IPS-18a (cell line): ENCODE data around the gene PXT1.
"Not testable (repeated sequence)": the region's sequence is repeated elsewhere in the genome, so short reads cannot be mapped to it uniquely, and the experiment has no call there.

Source experiments
- H3K27ac ChIP-seq: one replicate; pipeline ENCODE4 v1.5.1; 2013; ENCODE audit warnings: low read length
- H3K27me3 ChIP-seq: one replicate; pipeline ENCODE4 v1.6.1; 2013; ENCODE audit warnings: mild to moderate bottlenecking, low read length; ENCODE audit not compliant: control insufficient read depth, insufficient read depth
- H3K36me3 ChIP-seq: one replicate; pipeline ENCODE4 v1.6.1; 2013; ENCODE audit warnings: low read depth, low read length; ENCODE audit not compliant: control insufficient read depth
- H3K4me1 ChIP-seq: one replicate; pipeline ENCODE4 v1.6.1; 2013; ENCODE audit warnings: low read depth, low read length; ENCODE audit not compliant: control insufficient read depth
- H3K4me3 ChIP-seq: one replicate; pipeline ENCODE4 v1.5.1; 2013; ENCODE audit warnings: low read length
- H3K9ac ChIP-seq: one replicate; pipeline ENCODE4 v1.6.1; 2013; ENCODE audit warnings: mild to moderate bottlenecking, low read length, moderate library complexity
- H3K9me3 ChIP-seq: one replicate; pipeline ENCODE4 v1.6.1; 2013; ENCODE audit warnings: low read depth, low read length; ENCODE audit not compliant: control insufficient read depth

PXT1 gene

GRCh38 chr6:36364061-36364635, 78.5 kb downstream of the PXT1 start:
- H3K9me3 ChIP-seq, H3K4me1 ChIP-seq, H3K27me3 ChIP-seq, H3K9ac ChIP-seq, H3K27ac ChIP-seq, H3K36me3 ChIP-seq, H3K4me3 ChIP-seq: not testable (repeated sequence)

GRCh38 chr6:36363371-36363752, 79.3 kb downstream of the PXT1 start:
- not testable (repeated sequence) for H3K9ac ChIP-seq

DNA sequence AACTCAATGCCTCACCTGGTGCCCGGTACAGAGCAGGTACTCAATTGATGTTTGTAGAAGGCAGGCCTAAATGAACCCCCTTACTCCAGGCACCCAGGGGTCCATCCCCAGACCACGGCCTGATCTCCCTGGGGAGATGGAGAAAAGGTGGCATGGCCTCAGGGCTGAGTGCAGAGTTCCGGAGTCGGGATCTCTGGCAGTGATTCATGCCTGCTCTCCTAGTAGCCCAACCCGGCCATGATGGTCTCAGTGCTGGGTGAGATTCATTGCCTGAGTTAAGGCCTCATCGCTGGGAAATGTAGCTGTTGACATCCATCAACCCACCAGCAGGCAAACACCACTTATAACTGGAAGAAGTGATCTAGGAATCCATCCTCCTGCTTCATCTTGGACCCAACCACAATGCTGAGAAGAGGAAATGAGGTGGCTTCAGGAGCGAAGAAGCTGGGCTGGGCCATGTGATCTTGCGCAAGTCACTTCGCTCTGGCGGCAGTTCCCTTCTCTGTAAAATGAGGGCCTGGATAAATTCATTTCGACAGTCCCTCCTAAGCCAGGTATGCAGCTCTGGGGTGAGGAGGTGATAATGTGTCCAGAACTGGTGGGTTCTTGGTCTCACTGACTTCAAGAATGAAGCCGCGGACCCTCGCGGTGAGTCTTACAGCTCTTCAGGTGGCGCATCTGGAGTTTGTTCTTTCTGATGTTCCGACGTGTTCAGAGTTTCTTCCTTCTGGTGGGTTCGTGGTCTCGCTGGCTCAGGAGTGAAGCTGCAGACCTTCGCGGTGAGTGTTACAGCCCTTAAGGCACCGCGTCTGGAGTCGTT, 79.9 kb downstream of the PXT1 start:
- Histone ChIP-seq H3K4me3 (no peak overlapping the region), H3K9ac (no peak overlapping the region), H3K4me1 (no peaks in the 10 kb centered on the region), H3K36me3 (no peaks in the 10 kb centered on the region), H3K9me3 (no peaks in the 10 kb centered on the region), H3K27me3 (no peaks in the 10 kb centered on the region), H3K27ac (no peak overlapping the region)

More at GRCh38 chr6:36363371-36363752, 79.3 kb downstream of the PXT1 start:
- H3K9me3 ChIP-seq, H3K27me3 ChIP-seq, H3K27ac ChIP-seq, H3K4me1 ChIP-seq, H3K4me3 ChIP-seq, H3K36me3 ChIP-seq: not testable (repeated sequence)

- H3K27ac ChIP-seq, result no peak overlapping the region
- no peaks in the 10 kb centered on the region for H3K36me3 ChIP-seq
- no peak overlapping the region for H3K9ac ChIP-seq
- no peaks in the 10 kb centered on the region for H3K4me1 ChIP-seq
- H3K4me3 ChIP-seq, result no peak overlapping the region
- H3K9me3 ChIP-seq, result no peaks in the 10 kb centered on the region
- no peaks in the 10 kb centered on the region for H3K27me3 ChIP-seq
These were observed 81.6 kb downstream of the PXT1 start for GRCh38 chr6:36361071-36361470.

- no peaks in the 10 kb centered on the region for H3K4me1 ChIP-seq
- H3K9ac ChIP-seq, result no peak overlapping the region
- no peaks in the 10 kb centered on the region for H3K27me3 ChIP-seq
- no peak overlapping the region for H3K4me3 ChIP-seq
- no peak overlapping the region for H3K27ac ChIP-seq
- no peaks in the 10 kb centered on the region for H3K9me3 ChIP-seq
- no peaks in the 10 kb centered on the region for H3K36me3 ChIP-seq
These were observed 82.2 kb downstream of the PXT1 start for GRCh38 chr6:36360241-36361054.

DNA sequence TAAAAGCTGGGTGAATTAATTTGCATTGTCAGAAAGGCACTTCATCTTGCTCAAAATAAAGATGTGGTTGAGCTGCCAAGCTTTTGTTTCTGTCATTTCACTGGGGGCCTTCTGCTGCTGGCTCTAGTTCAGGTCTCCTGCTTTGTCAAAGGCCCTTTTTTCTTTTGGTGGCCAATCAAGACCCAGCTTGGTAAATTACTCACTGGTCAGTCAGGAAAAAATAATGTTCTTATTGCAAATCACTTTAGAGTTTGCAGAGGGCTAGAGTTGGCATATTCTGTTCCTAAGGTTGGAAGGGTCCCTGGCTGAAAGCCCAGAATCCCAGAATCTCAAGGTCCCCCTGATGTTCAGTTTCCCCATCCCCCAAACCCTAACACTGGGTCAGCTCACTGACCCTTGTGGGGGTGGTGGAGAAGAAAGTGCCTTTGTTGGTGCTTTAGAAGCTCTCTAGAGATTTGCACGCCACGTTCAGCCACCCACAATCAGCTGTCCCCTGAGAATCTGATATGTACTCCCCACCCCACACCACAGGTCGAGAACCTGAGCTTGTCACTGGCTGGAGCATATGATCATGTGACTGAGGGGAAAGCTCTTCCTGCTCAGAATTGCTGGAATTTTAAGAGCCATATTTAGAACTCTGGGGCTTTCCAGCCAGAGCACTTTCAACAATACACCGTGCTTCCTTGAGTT, 84.3 kb downstream of the PXT1 start:
- H3K36me3 ChIP-seq, result no peaks in the 10 kb centered on the region

GRCh38 chr6:36357872-36358225, 84.8 kb downstream of the PXT1 start:
- Histone ChIP-seq H3K27me3 (no peaks in the 10 kb centered on the region), H3K9me3 (no peaks in the 10 kb centered on the region), H3K9ac (no peak overlapping the region), H3K36me3 (no peaks in the 10 kb centered on the region), H3K4me3 (no peak overlapping the region), H3K4me1 (no peaks in the 10 kb centered on the region), H3K27ac (no peak overlapping the region)

More for the DNA sequence above, 84.3 kb downstream of the PXT1 start:
- no peaks in the 10 kb centered on the region for H3K27me3 ChIP-seq
- no peaks in the 10 kb centered on the region for H3K4me1 ChIP-seq
- no peak overlapping the region for H3K4me3 ChIP-seq
- H3K9ac ChIP-seq, result no peak overlapping the region
- H3K27ac ChIP-seq, result no peak overlapping the region
- H3K9me3 ChIP-seq, result no peaks in the 10 kb centered on the region

GRCh38 chr6:36355819-36356218, 86.8 kb downstream of the PXT1 start:
- Histone ChIP-seq H3K9me3 (no peaks in the 10 kb centered on the region), H3K36me3 (no peaks in the 10 kb centered on the region)

GRCh38 chr6:36353411-36353915, 89.2 kb downstream of the PXT1 start:
- H3K9me3 ChIP-seq, result no peaks in the 10 kb centered on the region
- H3K27ac ChIP-seq, result no peak overlapping the region
- H3K36me3 ChIP-seq, result no peaks in the 10 kb centered on the region
- H3K27me3 ChIP-seq, result no peaks in the 10 kb centered on the region
- H3K4me1 ChIP-seq, result no peaks in the 10 kb centered on the region
- no peak overlapping the region for H3K9ac ChIP-seq
- H3K4me3 ChIP-seq, result no peak overlapping the region

More at GRCh38 chr6:36355819-36356218, 86.8 kb downstream of the PXT1 start:
- Histone ChIP-seq H3K27ac (no peak overlapping the region), H3K9ac (no peak overlapping the region), H3K4me1 (no peaks in the 10 kb centered on the region), H3K27me3 (no peaks in the 10 kb centered on the region), H3K4me3 (no peak overlapping the region)

DNA sequence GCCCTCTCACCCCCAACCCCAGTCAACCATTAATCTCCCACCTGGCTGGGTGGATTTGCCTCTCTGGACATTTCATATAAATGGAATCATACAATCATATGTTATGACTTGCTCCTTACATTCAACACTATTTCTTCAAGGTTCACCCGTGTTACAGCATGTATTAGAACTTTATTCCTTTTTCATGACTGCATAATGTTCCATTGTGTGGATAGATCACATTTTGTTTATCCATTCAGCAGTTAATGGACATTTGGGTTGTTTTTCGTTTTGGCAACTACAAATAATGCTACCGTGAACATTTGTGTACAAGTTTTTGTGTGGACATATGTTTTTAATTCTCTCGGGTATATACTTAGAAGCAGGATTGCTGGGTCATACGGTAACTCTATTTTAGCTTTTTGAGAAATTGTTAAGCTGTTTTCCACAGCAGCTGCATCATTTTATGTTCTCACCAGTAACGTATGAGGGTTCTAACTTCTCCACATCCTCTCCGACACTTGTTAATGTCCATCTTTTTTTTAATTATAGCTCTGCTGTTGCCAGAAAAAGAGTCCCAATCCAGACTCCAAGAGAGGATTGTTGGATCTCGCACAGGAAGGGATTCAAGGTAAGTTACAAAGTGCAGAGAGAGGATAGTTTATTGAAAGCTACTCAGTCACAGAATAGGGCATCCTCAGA, 90.0 kb downstream of the PXT1 start:
- Histone ChIP-seq H3K4me3 (no peak overlapping the region), H3K4me1 (no peaks in the 10 kb centered on the region), H3K27ac (no peak overlapping the region), H3K9ac (no peak overlapping the region), H3K27me3 (no peaks in the 10 kb centered on the region), H3K36me3 (no peaks in the 10 kb centered on the region), H3K9me3 (no peaks in the 10 kb centered on the region)
